ENCODE results near the gene KCNAB3. TPM values are rescaled to one million over a fixed set of nuclear protein-coding genes. Genes with fewer than 3 reads are reported as not detected.

KCNAB3 gene
- total RNA-seq, 4 donors from 2014 or later: 1.9 to 7.5 (median 2.4) TPM; not detected in 1

DNA sequence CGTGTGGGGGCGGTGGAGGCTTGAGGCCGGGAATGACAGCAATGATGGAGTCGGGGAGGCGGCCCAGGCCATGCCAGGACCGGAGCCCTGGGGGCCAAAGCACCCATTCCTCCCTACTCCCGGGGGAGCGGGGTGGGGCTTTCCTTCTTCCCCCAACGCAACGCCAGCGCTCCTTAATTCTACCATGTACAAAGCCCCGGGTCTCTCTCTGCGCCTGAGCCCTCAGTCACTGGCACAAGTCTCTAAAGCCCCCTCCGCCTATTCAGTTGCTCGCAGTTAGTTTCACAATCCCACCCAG lies 13.3 kb downstream of the KCNAB3 start:
- Histone ChIP-seq H3K4me3 (peak overlapping the region; percentile 63), H3K27me3 (no peaks in the 10 kb centered on the region), H3K27ac (peak overlapping the region; percentile 97), H3K36me3 (peaks cover 10% of the 10 kb centered on the region), H3K4me1 (peaks cover 37% of the 10 kb centered on the region), H3K9me3 (no peaks in the 10 kb centered on the region)
- TF ChIP-seq, protein P1, sequence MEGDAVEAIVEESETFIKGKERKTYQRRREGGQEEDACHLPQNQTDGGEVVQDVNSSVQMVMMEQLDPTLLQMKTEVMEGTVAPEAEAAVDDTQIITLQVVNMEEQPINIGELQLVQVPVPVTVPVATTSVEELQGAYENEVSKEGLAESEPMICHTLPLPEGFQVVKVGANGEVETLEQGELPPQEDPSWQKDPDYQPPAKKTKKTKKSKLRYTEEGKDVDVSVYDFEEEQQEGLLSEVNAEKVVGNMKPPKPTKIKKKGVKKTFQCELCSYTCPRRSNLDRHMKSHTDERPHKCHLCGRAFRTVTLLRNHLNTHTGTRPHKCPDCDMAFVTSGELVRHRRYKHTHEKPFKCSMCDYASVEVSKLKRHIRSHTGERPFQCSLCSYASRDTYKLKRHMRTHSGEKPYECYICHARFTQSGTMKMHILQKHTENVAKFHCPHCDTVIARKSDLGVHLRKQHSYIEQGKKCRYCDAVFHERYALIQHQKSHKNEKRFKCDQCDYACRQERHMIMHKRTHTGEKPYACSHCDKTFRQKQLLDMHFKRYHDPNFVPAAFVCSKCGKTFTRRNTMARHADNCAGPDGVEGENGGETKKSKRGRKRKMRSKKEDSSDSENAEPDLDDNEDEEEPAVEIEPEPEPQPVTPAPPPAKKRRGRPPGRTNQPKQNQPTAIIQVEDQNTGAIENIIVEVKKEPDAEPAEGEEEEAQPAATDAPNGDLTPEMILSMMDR (IDR thresholded peaks at IDR 0.05): no peak
- TF ChIP-seq EP300 (IDR thresholded peaks at IDR 0.05) (no peak), POLR2AphosphoS5 (IDR thresholded peaks at IDR 0.05) (no peak), POLR2A (IDR thresholded peaks at IDR 0.05) (no peak)
- DNase-seq (ENCODE audit: low spot score in 2 of 2): no peak
- WGBS: 30% methylated on average over 10 of the region's 15 CpGs

GRCh38 chr17:7915611-7916384 lies 13.9 kb downstream of the KCNAB3 start, which contains the start of gene RNF227:
RNF227 (minus strand) TSS chr17:7916289; CDS start chr17:7916195, 94 bp downstream.
- H3K4me1 ChIP-seq: peaks cover 37% of the 10 kb centered on the region
- peak within 1 kb of the TSS; percentile 97 for H3K27ac ChIP-seq
- no peaks in the 10 kb centered on the region for H3K27me3 ChIP-seq
- TF ChIP-seq POLR2AphosphoS5 (IDR thresholded peaks at IDR 0.05): peak in 2 of 3 donors; percentile 42 to 77
- no peak for TF ChIP-seq EP300 (IDR thresholded peaks at IDR 0.05)
- TF ChIP-seq, protein P1 (IDR thresholded peaks at IDR 0.05): peak in 1 of 2 donors; percentile 5
- peak in 1 of 2 donors; percentile 49 for TF ChIP-seq POLR2A (IDR thresholded peaks at IDR 0.05)
- H3K9me3 ChIP-seq: no peaks in the 10 kb centered on the region
- H3K36me3 ChIP-seq: peaks cover 15% of the 10 kb centered on the region
- under 1% methylated on average over 27 of the region's 100 CpGs for WGBS
- peak; percentile 94 to 96 for DNase-seq (ENCODE audit: low spot score in 2 of 2)
- H3K4me3 ChIP-seq: peak within 1 kb of the TSS; percentile 63

GRCh38 chr17:7915179-7915610 lies 14.5 kb downstream of the KCNAB3 start:
- peak overlapping the region; percentile 97 for H3K27ac ChIP-seq
- H3K4me3 ChIP-seq: peak overlapping the region; percentile 63
- H3K27me3 ChIP-seq: no peaks in the 10 kb centered on the region
- 0% methylated on average over 15 of the region's 15 CpGs for whole genome bisulfite sequencing
- peak in 1 of 3 donors; percentile 13 for TF ChIP-seq POLR2AphosphoS5 (IDR thresholded peaks at IDR 0.05)
- TF ChIP-seq, protein P1 (IDR thresholded peaks at IDR 0.05): no peak
- peaks cover 37% of the 10 kb centered on the region for H3K4me1 ChIP-seq
- no peaks in the 10 kb centered on the region for H3K9me3 ChIP-seq
- DNase-seq (ENCODE audit: low spot score in 2 of 2): no peak
- H3K36me3 ChIP-seq: peaks cover 21% of the 10 kb centered on the region

GRCh38 chr17:7912927-7913524 lies 16.6 kb downstream of the KCNAB3 start:
- TF ChIP-seq POLR2AphosphoS5 (IDR thresholded peaks at IDR 0.05): no peak
- TF ChIP-seq, protein P1 (IDR thresholded peaks at IDR 0.05): peak; percentile 64 to 68
- Histone ChIP-seq H3K4me3 (no peak overlapping the region), H3K27me3 (no peaks in the 10 kb centered on the region), H3K4me1 (peaks cover 37% of the 10 kb centered on the region), H3K9me3 (no peaks in the 10 kb centered on the region), H3K27ac (no peak overlapping the region), H3K36me3 (peaks cover 43% of the 10 kb centered on the region)
- DNase-seq (ENCODE audit: low spot score in 2 of 2): no peak
- 28% methylated on average over 3 of the region's 3 CpGs for WGBS

DNA sequence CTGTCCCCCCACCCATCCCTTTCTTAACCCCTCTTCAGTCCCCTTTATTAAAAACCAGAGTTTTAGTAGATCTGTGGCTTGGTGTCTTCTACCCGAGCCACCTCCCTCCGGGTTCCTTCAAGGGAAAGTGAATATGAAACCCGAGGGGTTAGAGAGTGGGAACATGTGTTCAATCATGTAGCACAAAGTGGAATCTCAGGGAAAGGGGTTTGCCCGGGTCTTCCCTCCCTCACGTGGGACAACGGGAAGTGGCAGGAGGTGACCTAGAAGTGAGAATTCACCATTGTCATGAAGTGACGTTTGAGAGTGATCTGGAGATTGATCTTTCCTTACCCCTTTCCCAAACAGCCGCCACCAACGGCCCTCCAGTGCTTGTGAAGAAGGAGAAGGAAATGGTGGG lies 18.5 kb downstream of the KCNAB3 start:
- no peaks in the 10 kb centered on the region for H3K9me3 ChIP-seq
- H3K4me1 ChIP-seq: peaks cover 26% of the 10 kb centered on the region
- no peak for DNase-seq (ENCODE audit: low spot score in 2 of 2)
- H3K4me3 ChIP-seq: no peak overlapping the region
- 70% methylated on average over 9 of the region's 9 CpGs for WGBS
- TF ChIP-seq, protein P1 (IDR thresholded peaks at IDR 0.05): no peak
- no peak for TF ChIP-seq POLR2AphosphoS5 (IDR thresholded peaks at IDR 0.05)
- TF ChIP-seq POLR2A (IDR thresholded peaks at IDR 0.05): no peak
- no peak for TF ChIP-seq EP300 (IDR thresholded peaks at IDR 0.05)
- peaks cover 62% of the 10 kb centered on the region for H3K36me3 ChIP-seq
- H3K27me3 ChIP-seq: no peaks in the 10 kb centered on the region
- no peak overlapping the region for H3K27ac ChIP-seq

Data from suprapubic skin (tissue), 4 donors.